Fibroblast of lung (primary cell): ENCODE data around the gene SLC13A3. TPM values are rescaled to one million over a fixed set of nuclear protein-coding genes. Genes with fewer than 3 reads are reported as not detected.
A peak's percentile ranks its signal among the peaks of the same experiment; 100 is the strongest.

Experiments used
- DNase-seq, 2 donors: peaks; one replicate each; pipeline versions ENCODE4 v3.0.0 to v3.0.0-alpha.2; 2010; ENCODE audit warnings: low read depth in 2 of 2
- H2AFZ ChIP-seq: 2 replicates; pipeline ENCODE4 v1.5.1; 2012; ENCODE audit warnings: low read length, control low read depth, inconsistent platforms
- H3K27ac ChIP-seq: 2 replicates; pipeline ENCODE4 v1.5.1; 2011; ENCODE audit warnings: low read length, control low read depth; ENCODE audit not compliant: insufficient read depth
- H3K27me3 ChIP-seq: 2 replicates; pipeline ENCODE4 v1.5.1; 2011; ENCODE audit warnings: mild to moderate bottlenecking, low read length; ENCODE audit not compliant: control insufficient read depth, insufficient read depth
- H3K36me3 ChIP-seq: 2 replicates; pipeline ENCODE4 v1.5.1; 2011; ENCODE audit warnings: low read length; ENCODE audit not compliant: control insufficient read depth, insufficient read depth
- H3K4me1 ChIP-seq: 2 replicates; pipeline ENCODE4 v1.5.1; 2011; ENCODE audit warnings: low read length; ENCODE audit not compliant: control insufficient read depth, insufficient read depth; ENCODE audit errors: extremely low read depth
- H3K4me2 ChIP-seq: 2 replicates; pipeline ENCODE4 v1.5.1; 2011; ENCODE audit warnings: low read length, control low read depth; ENCODE audit not compliant: insufficient read depth; ENCODE audit errors: extremely low read depth
- H3K4me3 ChIP-seq, 4 experiments: fragments of 200-600 bp in 1 of 4; sonication (generic) in 1 of 4; replicated peaks in 1 of 4; 2 replicates each; pipeline ENCODE4 v1.5.1; 2011 to 2016; ENCODE audit warnings: low read length in 4 of 4, low read depth in 3 of 4, mild to moderate bottlenecking in 3 of 4, control low read depth in 2 of 4, inconsistent platforms in 1 of 4, mixed read lengths in 1 of 4; ENCODE audit not compliant: insufficient read depth in 1 of 4; ENCODE audit errors: control extremely low read depth in 1 of 4
- H3K79me2 ChIP-seq: 2 replicates; pipeline ENCODE4 v1.5.1; 2012; ENCODE audit warnings: mild to moderate bottlenecking, low read length, inconsistent platforms; ENCODE audit not compliant: control insufficient read depth, insufficient read depth
- H3K9ac ChIP-seq: 2 replicates; pipeline ENCODE4 v1.5.1; 2011; ENCODE audit warnings: mild to moderate bottlenecking, low read length, control low read depth; ENCODE audit not compliant: insufficient read depth
- H3K9me3 ChIP-seq: 2 replicates; pipeline ENCODE4 v1.5.1; 2012; ENCODE audit warnings: low read depth, low read length; ENCODE audit not compliant: control insufficient read depth, insufficient read depth
- H4K20me1 ChIP-seq: 2 replicates; pipeline ENCODE4 v1.5.1; 2011; ENCODE audit warnings: low read length; ENCODE audit not compliant: control insufficient read depth, insufficient read depth; ENCODE audit errors: extremely low read depth
- EZH2 ChIP-seq: IDR thresholded peaks from 2 replicates; pipeline ENCODE4 v1.5.1; 2012; ENCODE audit warnings: low read length, control low read depth, mild to moderate bottlenecking; ENCODE audit errors: missing control alignments
- polyA plus RNA-seq, 2 donors: library from polyadenylated mRNA; depleted of rRNA in 1 of 2; stranded (reverse) in 1 of 2; unstranded in 1 of 2; fragments of >200 nt; gene quantifications; 2 replicates each; pipeline ENCODE4 v1.2.1, GENCODE V29; 2011 to 2012; ENCODE audit warnings: missing spikeins in 1 of 2
- total RNA-seq: library from RNA; depleted of rRNA; stranded (reverse); fragments of >200 nt; gene quantifications from 2 replicates; pipeline ENCODE4 v1.2.1, GENCODE V29; 2014
- TF ChIP-seq, protein P1 (sequence below), 2 donors: IDR thresholded peaks in 1 of 2; conservative IDR thresholded peaks in 1 of 2; 1 replicate in 1 of 2; 2 replicates in 1 of 2; pipeline ENCODE4 v1.5.1; 2011 to 2012; ENCODE audit warnings: low read length in 2 of 2, control low read depth in 1 of 2, inconsistent platforms in 1 of 2, low read depth in 1 of 2, mild to moderate bottlenecking in 1 of 2

Gene SLC13A3
- total and polyA plus RNA-seq, 2 donors (not counting 1 experiment from before 2014, with no cell fraction given), result 2.2 to 5.6 TPM

DNA sequence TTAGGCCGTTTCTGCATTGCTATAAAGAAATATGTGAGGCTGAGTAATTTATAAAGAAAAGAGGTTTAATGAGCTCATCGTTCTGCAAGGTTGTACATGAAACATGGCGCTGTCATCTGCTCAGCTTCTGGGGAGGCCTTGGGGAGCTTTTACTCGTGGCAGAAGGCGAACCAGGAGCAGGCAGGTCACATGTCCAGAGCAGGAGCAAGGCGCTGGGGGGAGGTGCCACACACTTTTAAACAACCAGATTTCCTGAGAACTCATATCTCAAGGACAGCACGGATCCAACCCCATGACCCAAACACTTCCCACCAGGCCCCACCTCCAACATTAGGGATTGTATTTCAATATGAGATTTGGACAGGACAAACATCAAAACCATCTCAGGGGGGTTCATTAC lies 6.4 kb upstream of the SLC13A3 start:
- Histone ChIP-seq H3K79me2 (no peaks in the 10 kb centered on the region), H2AFZ (no peak overlapping the region), H3K4me1 (no peaks in the 10 kb centered on the region), H3K27ac (no peak overlapping the region), H3K4me3 (no peak overlapping the region), H4K20me1 (no peaks in the 10 kb centered on the region), H3K9me3 (no peaks in the 10 kb centered on the region), H3K27me3 (no peaks in the 10 kb centered on the region), H3K9ac (no peak overlapping the region), H3K4me2 (no peak overlapping the region), H3K36me3 (no peaks in the 10 kb centered on the region)
- DNase-seq, result no peak
- TF ChIP-seq, protein P1, sequence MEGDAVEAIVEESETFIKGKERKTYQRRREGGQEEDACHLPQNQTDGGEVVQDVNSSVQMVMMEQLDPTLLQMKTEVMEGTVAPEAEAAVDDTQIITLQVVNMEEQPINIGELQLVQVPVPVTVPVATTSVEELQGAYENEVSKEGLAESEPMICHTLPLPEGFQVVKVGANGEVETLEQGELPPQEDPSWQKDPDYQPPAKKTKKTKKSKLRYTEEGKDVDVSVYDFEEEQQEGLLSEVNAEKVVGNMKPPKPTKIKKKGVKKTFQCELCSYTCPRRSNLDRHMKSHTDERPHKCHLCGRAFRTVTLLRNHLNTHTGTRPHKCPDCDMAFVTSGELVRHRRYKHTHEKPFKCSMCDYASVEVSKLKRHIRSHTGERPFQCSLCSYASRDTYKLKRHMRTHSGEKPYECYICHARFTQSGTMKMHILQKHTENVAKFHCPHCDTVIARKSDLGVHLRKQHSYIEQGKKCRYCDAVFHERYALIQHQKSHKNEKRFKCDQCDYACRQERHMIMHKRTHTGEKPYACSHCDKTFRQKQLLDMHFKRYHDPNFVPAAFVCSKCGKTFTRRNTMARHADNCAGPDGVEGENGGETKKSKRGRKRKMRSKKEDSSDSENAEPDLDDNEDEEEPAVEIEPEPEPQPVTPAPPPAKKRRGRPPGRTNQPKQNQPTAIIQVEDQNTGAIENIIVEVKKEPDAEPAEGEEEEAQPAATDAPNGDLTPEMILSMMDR (conservative IDR thresholded peaks at IDR 0.05 in 1 of 2, IDR thresholded peaks at IDR 0.05 in 1 of 2; ENCODE audit: low read depth in 1 of 2, low read length in 2 of 2), result no peak
- no peak for TF ChIP-seq EZH2

DNA sequence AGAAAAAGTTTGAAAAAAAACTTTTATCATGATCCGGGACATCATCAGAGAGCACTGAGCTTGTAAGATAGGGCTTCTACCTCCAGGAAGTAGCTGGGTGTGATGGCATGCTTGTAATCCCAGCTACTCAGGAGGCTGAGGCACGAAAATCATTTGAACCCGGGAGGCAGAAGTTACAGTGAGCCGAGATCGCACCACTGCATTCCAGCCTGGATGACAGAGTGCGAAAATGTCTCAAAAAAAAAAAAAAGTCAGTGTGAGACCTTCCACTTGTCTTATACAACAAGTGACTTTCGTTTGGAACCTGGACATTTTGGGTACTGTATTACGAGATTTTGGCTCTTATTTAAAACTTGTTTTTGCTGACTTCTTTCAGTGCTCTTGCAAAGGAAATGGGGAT lies 5.9 kb upstream of the SLC13A3 start:
- Histone ChIP-seq H3K9ac (no peak overlapping the region), H3K4me2 (no peak overlapping the region), H3K27me3 (no peaks in the 10 kb centered on the region), H3K4me1 (no peaks in the 10 kb centered on the region), H3K79me2 (no peaks in the 10 kb centered on the region), H3K9me3 (no peaks in the 10 kb centered on the region), H4K20me1 (no peaks in the 10 kb centered on the region), H2AFZ (no peak overlapping the region), H3K27ac (no peak overlapping the region), H3K36me3 (no peaks in the 10 kb centered on the region), H3K4me3 (no peak overlapping the region)
- DNase-seq, result no peak
- no peak for TF ChIP-seq EZH2
- TF ChIP-seq, protein P1 (conservative IDR thresholded peaks at IDR 0.05 in 1 of 2, IDR thresholded peaks at IDR 0.05 in 1 of 2; ENCODE audit: low read depth in 1 of 2, low read length in 2 of 2), result no peak

DNA sequence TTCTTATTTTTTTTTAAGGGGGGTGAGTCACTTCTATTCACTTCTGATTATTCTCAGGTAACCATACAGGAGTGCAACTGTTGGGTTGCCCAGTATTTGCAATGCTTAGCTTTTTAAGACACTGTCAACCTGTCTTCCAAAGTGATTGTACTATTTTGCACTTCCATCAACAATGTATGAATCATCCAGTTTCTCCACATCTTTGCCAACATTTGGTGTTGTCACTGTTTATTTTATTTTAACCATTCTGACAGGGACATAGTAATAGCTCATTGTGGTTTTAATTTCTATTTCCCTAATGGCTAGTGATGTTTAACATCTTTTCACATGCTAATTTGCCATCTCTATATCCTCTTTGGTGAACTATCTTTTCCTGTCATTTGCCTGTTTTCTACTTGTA lies 1.4 kb upstream of the SLC13A3 start:
- H4K20me1 ChIP-seq, result no peaks in the 10 kb centered on the region
- no peak overlapping the region for H3K4me3 ChIP-seq
- H3K27ac ChIP-seq, result no peak overlapping the region
- no peaks in the 10 kb centered on the region for H3K79me2 ChIP-seq
- H3K9me3 ChIP-seq, result no peaks in the 10 kb centered on the region
- H3K4me1 ChIP-seq, result no peaks in the 10 kb centered on the region
- no peak overlapping the region for H3K4me2 ChIP-seq
- no peaks in the 10 kb centered on the region for H3K36me3 ChIP-seq
- H2AFZ ChIP-seq, result no peak overlapping the region
- TF ChIP-seq, protein P1 (conservative IDR thresholded peaks at IDR 0.05 in 1 of 2, IDR thresholded peaks at IDR 0.05 in 1 of 2; ENCODE audit: low read depth in 1 of 2, low read length in 2 of 2), result no peak
- peak; percentile 11 to 33 for DNase-seq
- H3K27me3 ChIP-seq, result peaks cover 4% of the 10 kb centered on the region
- H3K9ac ChIP-seq, result no peak overlapping the region
